ES-I3 (cell line): ENCODE measurements around the gene C15orf39.
A peak's percentile ranks its signal among the peaks of the same experiment; 100 is the strongest.

Source experiments
- H3K36me3 ChIP-seq: 2 replicates; pipeline ENCODE4 v1.6.1; 2013; ENCODE audit warnings: mild to moderate bottlenecking, low read length, control low read depth, moderate library complexity; ENCODE audit not compliant: insufficient read depth
- H3K4me1 ChIP-seq: 2 replicates; pipeline ENCODE4 v1.6.1; 2013; ENCODE audit warnings: mild to moderate bottlenecking, control low read depth, low read length; ENCODE audit not compliant: insufficient read depth
- H3K9ac ChIP-seq: 2 replicates; pipeline ENCODE4 v1.6.1; 2013; ENCODE audit warnings: low read depth, mild to moderate bottlenecking, low read length, moderate library complexity
- H3K9me3 ChIP-seq: 2 replicates; pipeline ENCODE4 v1.6.1; 2013; ENCODE audit warnings: mild to moderate bottlenecking, low read length, moderate library complexity; ENCODE audit not compliant: control insufficient read depth, insufficient read depth

C15orf39 gene

GRCh38 chr15:75201616-75202250 is at the start of gene C15orf39:
TSS of gene C15orf39 (plus strand) at chr15:75201882. CDS start at chr15:75206049, 4,167 bp downstream.
- H3K4me1 ChIP-seq, result peaks cover 30% of the 10 kb centered on the region
- no peaks in the 10 kb centered on the region for H3K9me3 ChIP-seq
- H3K9ac ChIP-seq, result peak within 1 kb of the TSS; percentile 91
- H3K36me3 ChIP-seq, result no peaks in the 10 kb centered on the region; the same call in 1 of the 2 replicates

DNA sequence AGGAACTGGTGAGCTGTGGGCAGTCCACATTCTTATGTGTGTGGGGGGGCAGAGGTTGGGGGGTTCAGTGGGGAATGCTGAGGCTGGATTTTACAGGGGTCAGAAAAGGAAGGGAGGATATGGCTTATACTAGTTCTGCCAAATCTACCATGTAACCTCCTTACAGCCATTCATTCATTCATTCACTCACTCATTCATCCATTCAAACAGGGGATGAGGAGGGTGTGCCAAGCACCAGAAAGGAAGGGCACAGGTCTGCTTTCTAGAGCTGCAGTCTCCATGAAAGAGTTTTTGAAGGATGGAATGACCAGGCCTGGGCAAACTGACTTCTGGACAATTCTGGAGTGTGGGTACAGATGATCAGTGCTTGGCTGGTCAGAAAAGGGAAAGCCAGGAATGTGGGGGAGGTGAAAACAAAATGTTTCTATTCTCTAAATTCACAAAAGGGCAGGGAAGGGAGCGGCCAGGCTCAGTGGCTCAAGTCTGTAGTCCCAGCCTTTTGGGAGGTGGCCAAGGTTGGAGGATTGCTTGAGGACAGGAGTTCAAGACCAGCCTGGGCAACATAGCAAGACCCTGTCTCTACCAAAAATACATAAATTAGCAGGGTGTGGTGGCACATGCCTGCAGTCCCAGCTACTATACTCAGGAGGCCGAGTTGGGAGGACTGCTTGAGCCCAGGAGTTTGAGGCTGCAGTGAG is 49.2 kb upstream of the C15orf39 start:
- H3K9me3 ChIP-seq, result no peaks in the 10 kb centered on the region
- H3K9ac ChIP-seq, result no peak overlapping the region
- peaks cover 10% of the 10 kb centered on the region; the same call in 1 of the 2 replicates for H3K4me1 ChIP-seq
- H3K36me3 ChIP-seq, result no peaks in the 10 kb centered on the region

GRCh38 chr15:75153087-75153486 is 48.6 kb upstream of the C15orf39 start:
- H3K9ac ChIP-seq, result no peak overlapping the region
- no peaks in the 10 kb centered on the region for H3K36me3 ChIP-seq
- peaks cover 10% of the 10 kb centered on the region; the same call in 1 of the 2 replicates for H3K4me1 ChIP-seq
- H3K9me3 ChIP-seq, result no peaks in the 10 kb centered on the region

DNA sequence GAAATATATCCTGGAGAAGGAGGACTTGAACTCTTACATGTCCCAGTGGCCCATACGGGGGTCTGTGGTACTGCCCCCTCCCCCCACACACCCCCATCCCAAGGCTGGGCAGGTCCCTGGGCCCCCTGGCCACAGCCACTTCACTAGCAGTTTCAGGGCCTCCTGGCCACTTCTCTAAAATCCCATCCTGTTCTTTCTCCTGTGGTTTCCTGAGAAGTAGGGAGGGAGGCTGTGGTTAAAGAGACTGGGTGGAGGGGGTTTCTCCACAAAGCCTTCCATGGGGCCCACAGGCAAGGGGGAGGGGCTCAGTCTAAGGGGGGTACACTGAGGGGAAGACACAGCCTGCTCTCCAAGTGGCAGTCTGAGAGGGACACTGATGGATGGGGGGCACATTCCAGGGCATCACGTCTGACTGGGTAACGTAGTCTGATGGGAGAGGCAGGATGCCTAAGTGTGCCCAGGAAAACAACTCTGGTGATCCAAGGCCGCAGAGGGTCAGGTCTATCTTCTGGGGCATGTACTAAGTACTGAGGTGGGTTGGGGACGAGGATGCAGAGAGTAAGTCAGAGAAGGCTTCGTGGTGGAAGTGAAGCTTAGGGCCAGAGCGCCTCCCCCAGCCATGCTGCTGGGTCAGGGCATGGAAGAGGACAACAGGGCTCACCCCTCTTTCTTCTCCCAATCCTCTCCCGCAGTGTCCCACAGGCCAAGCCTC is 48.0 kb upstream of the C15orf39 start:
- Histone ChIP-seq H3K9ac (no peak overlapping the region), H3K9me3 (no peaks in the 10 kb centered on the region), H3K4me1 (peaks cover 10% of the 10 kb centered on the region; the same call in 1 of the 2 replicates), H3K36me3 (no peaks in the 10 kb centered on the region)

DNA sequence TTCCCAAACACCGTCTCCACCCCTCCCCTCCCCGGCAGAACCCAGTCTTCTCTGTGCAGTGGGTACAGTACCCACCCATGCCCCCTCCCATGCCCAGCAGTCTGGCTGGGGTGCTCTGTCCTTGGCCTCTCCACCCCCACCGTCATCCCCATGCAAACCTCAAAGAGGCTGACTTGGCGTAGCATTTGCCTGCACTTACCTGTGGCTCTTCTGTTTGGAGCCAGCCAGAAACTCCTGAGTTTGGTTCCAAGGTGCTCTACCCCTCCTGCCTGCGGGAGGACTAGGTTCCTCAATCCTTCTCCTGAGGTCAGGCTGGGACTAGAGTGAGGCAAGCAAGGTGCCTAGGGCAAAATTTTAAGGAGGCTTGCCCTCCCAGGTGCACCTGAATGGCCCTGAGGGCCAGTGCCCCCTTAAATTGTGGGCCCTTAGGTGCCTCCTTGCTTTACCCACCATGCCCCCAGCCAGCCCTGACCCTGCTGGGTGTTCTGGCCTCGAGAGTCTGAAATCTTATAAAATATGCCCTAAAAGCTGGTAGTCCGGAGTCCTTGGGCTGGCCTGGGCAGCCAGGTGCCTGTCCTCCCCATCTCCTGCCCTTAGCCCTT is 47.1 kb upstream of the C15orf39 start:
- no peaks in the 10 kb centered on the region for H3K9me3 ChIP-seq
- no peaks in the 10 kb centered on the region for H3K36me3 ChIP-seq
- no peak overlapping the region for H3K9ac ChIP-seq
- peaks cover 10% of the 10 kb centered on the region; the same call in 1 of the 2 replicates for H3K4me1 ChIP-seq

- Histone ChIP-seq H3K9ac (no peak overlapping the region), H3K4me1 (peaks cover 10% of the 10 kb centered on the region; the same call in 1 of the 2 replicates), H3K9me3 (no peaks in the 10 kb centered on the region), H3K36me3 (no peaks in the 10 kb centered on the region)
Measured at GRCh38 chr15:75156326-75157215, 45.1 kb upstream of the C15orf39 start.

GRCh38 chr15:75158402-75158801 is 43.3 kb upstream of the C15orf39 start:
- H3K9ac ChIP-seq, result no peak overlapping the region
- H3K9me3 ChIP-seq, result no peaks in the 10 kb centered on the region
- H3K4me1 ChIP-seq, result peaks cover 10% of the 10 kb centered on the region; the same call in 1 of the 2 replicates
- H3K36me3 ChIP-seq, result no peaks in the 10 kb centered on the region

- no peaks in the 10 kb centered on the region for H3K9me3 ChIP-seq
- peaks cover 10% of the 10 kb centered on the region; the same call in 1 of the 2 replicates for H3K4me1 ChIP-seq
- H3K36me3 ChIP-seq, result no peaks in the 10 kb centered on the region
- no peak overlapping the region for H3K9ac ChIP-seq
Measured at GRCh38 chr15:75159244-75159643, 42.4 kb upstream of the C15orf39 start.

DNA sequence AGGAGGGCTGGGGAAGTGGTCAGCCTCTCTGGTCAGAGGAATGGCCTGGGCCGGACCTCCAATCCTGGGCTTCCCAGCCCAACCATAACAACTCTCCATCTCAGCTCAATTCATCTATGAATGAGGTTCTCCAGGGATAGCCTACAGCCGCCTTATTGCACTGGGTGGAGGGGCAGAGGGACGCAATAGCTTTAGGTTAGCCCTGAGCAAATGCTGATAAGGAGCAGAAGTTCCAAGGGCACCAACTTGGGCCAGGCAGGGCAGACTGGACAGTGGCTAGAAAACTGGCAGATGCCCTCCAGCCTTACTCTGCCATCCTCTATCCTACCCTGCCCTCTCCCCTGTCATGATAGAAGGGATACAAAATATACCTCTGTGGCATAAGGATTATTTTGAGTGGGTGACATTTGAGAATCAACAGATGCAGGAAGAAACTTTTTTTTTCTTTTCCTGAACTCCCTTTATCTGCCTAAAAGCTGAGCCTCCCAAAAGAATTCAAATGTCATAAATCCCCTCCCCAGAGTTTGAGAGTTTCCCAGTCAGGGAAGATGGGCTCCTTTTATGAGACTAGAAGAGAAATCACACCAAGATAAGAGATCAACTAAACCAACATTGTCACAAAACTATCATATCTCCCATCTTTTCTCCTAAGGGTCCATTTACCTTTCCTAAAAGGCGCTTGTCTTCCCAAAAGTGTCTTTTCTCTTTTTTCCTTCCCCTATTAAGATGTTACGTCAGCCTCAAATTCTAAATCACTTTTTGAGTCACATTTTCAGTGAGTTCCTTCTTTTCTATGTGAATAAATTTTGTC is 40.4 kb upstream of the C15orf39 start:
- H3K9me3 ChIP-seq, result no peaks in the 10 kb centered on the region
- no peak overlapping the region for H3K9ac ChIP-seq
- H3K36me3 ChIP-seq, result no peaks in the 10 kb centered on the region
- peaks cover 8% of the 10 kb centered on the region; the same call in 1 of the 2 replicates for H3K4me1 ChIP-seq

- Histone ChIP-seq H3K9me3 (peaks cover 1% of the 10 kb centered on the region; the same call in 1 of the 2 replicates), H3K4me1 (peaks cover 2% of the 10 kb centered on the region; the same call in 1 of the 2 replicates), H3K9ac (no peak overlapping the region), H3K36me3 (no peaks in the 10 kb centered on the region)
Measured at GRCh38 chr15:75161917-75162414, 39.7 kb upstream of the C15orf39 start.

DNA sequence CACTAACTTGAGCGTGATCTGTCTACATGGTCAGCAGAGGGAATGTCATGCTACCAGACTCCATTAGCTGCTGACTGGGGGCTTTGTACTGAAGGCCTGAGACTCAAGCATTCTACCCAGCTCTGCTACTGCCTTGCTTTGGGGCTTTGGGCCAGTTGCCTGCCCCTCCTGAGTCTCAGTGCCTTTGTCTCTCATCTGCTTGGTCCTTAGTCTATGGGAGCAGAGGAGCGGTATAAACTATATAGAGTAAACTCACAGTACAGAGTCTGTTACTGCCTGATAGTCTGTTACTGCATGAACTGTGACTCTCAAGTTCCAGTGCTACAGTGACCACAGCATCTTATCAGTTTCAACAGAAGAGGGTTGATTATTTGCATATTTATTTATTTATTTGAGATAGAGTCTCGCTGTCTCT is 38.5 kb upstream of the C15orf39 start:
- Histone ChIP-seq H3K9ac (no peak overlapping the region), H3K36me3 (no peaks in the 10 kb centered on the region), H3K9me3 (peaks cover 3% of the 10 kb centered on the region; the same call in 1 of the 2 replicates), H3K4me1 (no peaks in the 10 kb centered on the region)

GRCh38 chr15:75164625-75165350 is 36.9 kb upstream of the C15orf39 start:
- Histone ChIP-seq H3K4me1 (peaks cover 5% of the 10 kb centered on the region; the same call in 1 of the 2 replicates), H3K9ac (no peak overlapping the region), H3K36me3 (no peaks in the 10 kb centered on the region), H3K9me3 (peaks cover 4% of the 10 kb centered on the region; the same call in 1 of the 2 replicates)
